Measurements from ENCODE around the gene NAPA.

Gene NAPA

GRCh38 chr19:47514869-47515588 is at the start of gene NAPA:
Gene NAPA (minus strand): TSS chr19:47515063. CDS start chr19:47514940, 123 bp downstream.
- DNase-seq = peak; percentile 100

- no peak for DNase-seq
Observed at GRCh38 chr19:47564081-47564480, 49.2 kb upstream of the NAPA start.

- no peak for DNase-seq
Observed at GRCh38 chr19:47561440-47562057, 46.7 kb upstream of the NAPA start.

- no peak for DNase-seq
Observed at GRCh38 chr19:47560999-47561398, 46.1 kb upstream of the NAPA start.

GRCh38 chr19:47550129-47550528 is 35.3 kb upstream of the NAPA start:
- DNase-seq = no peak

- no peak for DNase-seq
Observed at GRCh38 chr19:47549261-47549862, 34.5 kb upstream of the NAPA start.

- no peak for DNase-seq
Observed at GRCh38 chr19:47547199-47547598, 32.3 kb upstream of the NAPA start.

- DNase-seq = no peak
Observed at GRCh38 chr19:47545061-47545948, 30.4 kb upstream of the NAPA start.

GRCh38 chr19:47544476-47544875 is 29.6 kb upstream of the NAPA start:
- DNase-seq = no peak

GRCh38 chr19:47544075-47544474 is 29.2 kb upstream of the NAPA start:
- no peak for DNase-seq

GRCh38 chr19:47542030-47542475 is 27.2 kb upstream of the NAPA start:
- peak; percentile 34 for DNase-seq

GRCh38 chr19:47541518-47541917 is 26.7 kb upstream of the NAPA start:
- DNase-seq = no peak

GRCh38 chr19:47540748-47541147 is 25.9 kb upstream of the NAPA start:
- DNase-seq = peak; percentile 47

GRCh38 chr19:47539747-47540311 is 25.0 kb upstream of the NAPA start:
- no peak for DNase-seq

GRCh38 chr19:47538812-47539211 is 23.9 kb upstream of the NAPA start:
- no peak for DNase-seq

- DNase-seq = no peak
Observed at GRCh38 chr19:47537493-47537892, 22.6 kb upstream of the NAPA start.

- DNase-seq = no peak
Observed at GRCh38 chr19:47534628-47535027, 19.8 kb upstream of the NAPA start.

- DNase-seq = no peak
Observed at GRCh38 chr19:47531640-47532387, 17.0 kb upstream of the NAPA start.

GRCh38 chr19:47529018-47529742 is 14.3 kb upstream of the NAPA start:
- no peak for DNase-seq

GRCh38 chr19:47526798-47527197 is 11.9 kb upstream of the NAPA start:
- DNase-seq = no peak

- DNase-seq = no peak
Observed at GRCh38 chr19:47523473-47523872, 8.6 kb upstream of the NAPA start.
